Hepatocyte (in vitro differentiated cells): ENCODE measurements around the gene MARK2. TPM values are rescaled to one million over a fixed set of nuclear protein-coding genes. Genes with fewer than 3 reads are reported as not detected.
A peak's percentile ranks its signal among the peaks of the same experiment; 100 is the strongest.

Experiments used
- DNase-seq: peaks from one replicate; pipeline ENCODE4 v3.0.0-alpha.2; 2016; ENCODE audit warnings: low spot score
- H2AFZ ChIP-seq: fragments of 200-600 bp; sonication (generic); 2 replicates; pipeline ENCODE4 v1.6.0; 2016; ENCODE audit warnings: antibody characterized with exemption, mild to moderate bottlenecking
- H3K27ac ChIP-seq: fragments of 200-600 bp; sonication (generic); 2 replicates; pipeline ENCODE4 v1.5.1; 2016; ENCODE audit warnings: mild to moderate bottlenecking
- H3K27me3 ChIP-seq: fragments of 200-600 bp; sonication (generic); 2 replicates; pipeline ENCODE4 v1.6.1; 2016
- H3K36me3 ChIP-seq: fragments of 200-600 bp; sonication (generic); replicated peaks from 2 replicates; pipeline ENCODE4 v1.5.1; 2016; ENCODE audit warnings: low read depth; ENCODE audit not compliant: insufficient read depth
- H3K4me1 ChIP-seq: fragments of 200-600 bp; sonication (generic); 2 replicates; pipeline ENCODE4 v1.5.1; 2016; ENCODE audit warnings: mild to moderate bottlenecking, moderate library complexity; ENCODE audit not compliant: insufficient read depth
- H3K4me2 ChIP-seq: fragments of 200-600 bp; sonication (generic); 2 replicates; pipeline ENCODE4 v1.6.0; 2016
- H3K4me3 ChIP-seq: fragments of 200-600 bp; sonication (generic); 2 replicates; pipeline ENCODE4 v1.5.1; 2016; ENCODE audit warnings: mild to moderate bottlenecking
- H3K79me2 ChIP-seq: fragments of 200-600 bp; sonication (generic); 2 replicates; pipeline ENCODE4 v1.6.0; 2017; ENCODE audit warnings: mild to moderate bottlenecking
- H3K9me2 ChIP-seq: fragments of 200-600 bp; sonication (generic); replicated peaks from 2 replicates; pipeline ENCODE4 v1.6.0; 2017; ENCODE audit warnings: mild to moderate bottlenecking; ENCODE audit not compliant: insufficient read depth
- H3K9me3 ChIP-seq: fragments of 200-600 bp; sonication (generic); 2 replicates; pipeline ENCODE4 v1.5.1; 2016; ENCODE audit warnings: low read depth, mild to moderate bottlenecking
- H4K20me1 ChIP-seq: fragments of 200-600 bp; sonication (generic); 2 replicates; pipeline ENCODE4 v1.6.0; 2016; ENCODE audit warnings: mild to moderate bottlenecking; ENCODE audit not compliant: insufficient read depth, poor library complexity, severe bottlenecking
- EZH2 ChIP-seq: fragments of 200-600 bp; sonication (generic); IDR thresholded peaks from 2 replicates; pipeline ENCODE4 v1.6.1; 2016; ENCODE audit warnings: antibody characterized with exemption, mild to moderate bottlenecking, borderline replicate concordance
- EZH2phosphoT487 ChIP-seq: fragments of 200-600 bp; sonication (generic); IDR thresholded peaks from one replicate; pipeline ENCODE4 v1.6.1; 2018; ENCODE audit warnings: antibody characterized with exemption, mild to moderate bottlenecking, low read depth, moderate library complexity; ENCODE audit not compliant: unreplicated experiment, severe bottlenecking
- WGBS: methylation state at CpG from one replicate; pipeline ENCODE4 v1.1.6; 2016; ENCODE audit warnings: low lambda C conversion rate; ENCODE audit errors: missing lambda C conversion rate; 5-methylcytosine and 5-hydroxymethylcytosine counted together
- polyA plus RNA-seq: library from polyadenylated mRNA; unstranded; fragments of >200 nt; fragmentation: Nextera tagmentation; extraction: Ambion mirVana; gene quantifications from 2 replicates; pipeline ENCODE4 v1.2.1, GENCODE V29; 2016
- total RNA-seq: library from RNA; depleted of rRNA; stranded (reverse); fragments of >200 nt; gene quantifications from 2 replicates; pipeline ENCODE4 v1.2.3, GENCODE V29; 2014
- TF ChIP-seq, protein P1 (sequence below): fragments of 200-600 bp; sonication (generic); IDR thresholded peaks from 2 replicates; pipeline ENCODE4 v1.5.1; 2016; ENCODE audit warnings: antibody characterized with exemption, mild to moderate bottlenecking; ENCODE audit not compliant: poor library complexity

MARK2 gene
- total and polyA plus RNA-seq, 2 experiments from 2014 or later: 22.4 to 48.2 TPM

GRCh38 chr11:63913866-63914830 is 75.2 kb downstream of the MARK2 start:
- Histone ChIP-seq H2AFZ (no peak overlapping the region), H3K9me2 (no peaks in the 10 kb centered on the region), H3K4me3 (no peak overlapping the region), H4K20me1 (no peaks in the 10 kb centered on the region), H3K27ac (no peak overlapping the region), H3K4me2 (no peak overlapping the region), H3K9me3 (no peaks in the 10 kb centered on the region), H3K36me3 (no peaks in the 10 kb centered on the region), H3K27me3 (no peaks in the 10 kb centered on the region), H3K79me2 (peaks cover 9% of the 10 kb centered on the region), H3K4me1 (peaks cover 45% of the 10 kb centered on the region)
- DNase-seq: no peak
- WGBS: 93% methylated on average over 30 of the region's 34 CpGs
- TF ChIP-seq, protein P1, sequence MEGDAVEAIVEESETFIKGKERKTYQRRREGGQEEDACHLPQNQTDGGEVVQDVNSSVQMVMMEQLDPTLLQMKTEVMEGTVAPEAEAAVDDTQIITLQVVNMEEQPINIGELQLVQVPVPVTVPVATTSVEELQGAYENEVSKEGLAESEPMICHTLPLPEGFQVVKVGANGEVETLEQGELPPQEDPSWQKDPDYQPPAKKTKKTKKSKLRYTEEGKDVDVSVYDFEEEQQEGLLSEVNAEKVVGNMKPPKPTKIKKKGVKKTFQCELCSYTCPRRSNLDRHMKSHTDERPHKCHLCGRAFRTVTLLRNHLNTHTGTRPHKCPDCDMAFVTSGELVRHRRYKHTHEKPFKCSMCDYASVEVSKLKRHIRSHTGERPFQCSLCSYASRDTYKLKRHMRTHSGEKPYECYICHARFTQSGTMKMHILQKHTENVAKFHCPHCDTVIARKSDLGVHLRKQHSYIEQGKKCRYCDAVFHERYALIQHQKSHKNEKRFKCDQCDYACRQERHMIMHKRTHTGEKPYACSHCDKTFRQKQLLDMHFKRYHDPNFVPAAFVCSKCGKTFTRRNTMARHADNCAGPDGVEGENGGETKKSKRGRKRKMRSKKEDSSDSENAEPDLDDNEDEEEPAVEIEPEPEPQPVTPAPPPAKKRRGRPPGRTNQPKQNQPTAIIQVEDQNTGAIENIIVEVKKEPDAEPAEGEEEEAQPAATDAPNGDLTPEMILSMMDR: no peak
- TF ChIP-seq EZH2: no peak
- TF ChIP-seq EZH2phosphoT487: no peak

DNA sequence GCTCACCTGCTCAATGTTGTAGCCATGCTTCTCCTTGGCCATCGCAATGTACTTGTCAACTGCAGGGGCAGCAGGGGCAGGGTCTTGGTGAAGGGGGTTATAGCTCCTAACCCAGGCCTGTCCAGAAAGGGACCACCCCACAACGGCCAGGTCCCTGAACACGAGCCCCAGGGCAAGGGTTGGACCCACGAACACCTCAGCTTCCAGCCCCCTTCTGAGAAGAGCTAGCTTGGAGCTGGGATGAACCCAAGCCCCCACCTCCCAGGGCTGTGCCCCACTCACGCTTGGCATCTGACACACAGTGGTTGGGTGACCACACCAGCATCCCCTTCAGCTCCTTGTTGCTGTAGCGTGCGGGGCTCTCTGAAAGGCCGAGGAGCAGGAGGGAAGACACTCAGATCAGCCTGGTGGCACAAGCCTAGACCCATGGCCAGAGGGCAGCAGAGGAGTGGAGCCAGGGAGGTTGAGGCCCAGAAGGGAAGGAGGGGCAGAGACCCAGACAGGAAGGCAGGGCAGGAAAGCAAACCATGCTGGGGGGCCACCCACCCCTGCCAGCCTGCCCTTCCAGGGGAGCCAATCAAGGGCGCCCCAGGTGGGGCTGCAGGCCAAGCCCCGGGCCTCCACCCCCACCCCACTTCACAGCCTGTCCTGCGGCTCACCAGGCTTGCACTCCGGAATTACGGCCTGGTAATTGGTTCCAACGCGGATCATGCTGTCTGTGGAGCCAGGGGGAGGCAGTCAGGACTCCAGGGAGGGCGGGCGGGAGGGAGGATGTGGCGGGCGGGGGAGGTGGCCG is 76.2 kb downstream of the MARK2 start:
- no peaks in the 10 kb centered on the region for H3K27me3 ChIP-seq
- H3K4me1 ChIP-seq: peaks cover 45% of the 10 kb centered on the region
- peaks cover 9% of the 10 kb centered on the region for H3K79me2 ChIP-seq
- TF ChIP-seq EZH2phosphoT487: no peak
- no peak for TF ChIP-seq EZH2
- TF ChIP-seq, protein P1: no peak
- no peak for DNase-seq
- H3K4me3 ChIP-seq: no peak overlapping the region
- H3K9me3 ChIP-seq: no peaks in the 10 kb centered on the region
- H3K36me3 ChIP-seq: no peaks in the 10 kb centered on the region
- WGBS: 52% methylated on average over 16 of the region's 20 CpGs
- H4K20me1 ChIP-seq: no peaks in the 10 kb centered on the region
- H3K4me2 ChIP-seq: peak overlapping the region; percentile 99
- H3K27ac ChIP-seq: no peak overlapping the region
- H3K9me2 ChIP-seq: no peaks in the 10 kb centered on the region
- no peak overlapping the region for H2AFZ ChIP-seq

DNA sequence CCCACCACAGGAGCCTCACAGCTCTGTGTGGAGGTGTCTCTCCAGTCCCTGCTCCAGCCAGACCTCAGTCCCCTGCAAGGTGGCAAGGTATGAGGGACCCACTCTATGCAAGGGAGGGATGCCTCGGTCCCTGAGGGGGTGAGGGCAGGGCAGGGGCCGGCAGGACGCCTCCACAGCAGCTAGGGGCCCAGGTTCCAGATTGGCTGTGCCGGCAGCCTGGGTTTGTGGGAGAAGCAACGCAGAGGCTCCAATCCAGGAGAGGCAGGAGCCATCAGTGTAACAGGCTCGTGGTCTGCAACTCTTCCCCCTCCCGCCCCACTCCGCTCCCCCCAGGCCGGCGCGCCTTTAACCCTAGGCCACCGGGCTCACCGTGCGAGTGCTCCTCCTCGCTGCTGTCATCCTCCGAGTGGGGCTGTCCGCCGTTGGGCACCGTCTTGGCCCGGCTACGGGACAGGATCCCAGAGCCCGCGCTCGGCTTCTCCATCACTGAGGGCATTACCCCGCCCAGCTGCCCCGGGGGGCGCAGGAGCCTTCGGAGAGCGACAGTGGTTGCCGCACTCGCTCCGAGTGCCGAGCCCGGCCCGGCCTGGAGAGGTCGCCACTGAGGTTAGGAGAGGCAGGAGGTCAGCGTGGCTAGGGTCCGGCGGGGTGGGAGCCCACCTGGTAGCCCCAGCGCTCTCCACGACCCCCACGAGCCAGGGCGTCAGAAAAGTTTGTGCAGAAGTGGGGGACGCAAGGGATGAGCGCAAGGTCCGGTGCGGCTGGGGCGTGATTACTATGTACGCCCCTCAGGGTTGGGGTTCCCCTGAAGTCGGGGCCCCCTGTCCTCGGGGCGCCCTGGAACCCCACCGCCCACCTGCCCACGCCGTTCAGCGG is 77.3 kb downstream of the MARK2 start:
- peaks cover 51% of the 10 kb centered on the region for H3K4me1 ChIP-seq
- no peaks in the 10 kb centered on the region for H3K9me3 ChIP-seq
- peaks cover 9% of the 10 kb centered on the region for H3K79me2 ChIP-seq
- no peak overlapping the region for H3K27ac ChIP-seq
- peak overlapping the region; percentile 26 for H2AFZ ChIP-seq
- H3K36me3 ChIP-seq: no peaks in the 10 kb centered on the region
- TF ChIP-seq, protein P1: peak; percentile 60
- TF ChIP-seq EZH2phosphoT487: no peak
- 2% methylated on average over 33 of the region's 56 CpGs for WGBS
- peak overlapping the region; percentile 99 for H3K4me2 ChIP-seq
- DNase-seq: peak; percentile 70
- H4K20me1 ChIP-seq: no peaks in the 10 kb centered on the region
- peak overlapping the region; percentile 70 for H3K4me3 ChIP-seq
- no peaks in the 10 kb centered on the region for H3K27me3 ChIP-seq
- H3K9me2 ChIP-seq: no peaks in the 10 kb centered on the region
